K562 (cell line): ENCODE data around the gene LIN28A. TPM values are rescaled to one million over a fixed set of nuclear protein-coding genes. Genes with fewer than 3 reads are reported as not detected.

ENCODE experiments used
- ATAC-seq: fragments of 200-7000 bp; cut with Tn5 transposase; 3 replicates; pipeline ENCODE4 v1.9.1; 2020; ENCODE audit warnings: moderate library complexity
- BruUV-seq: library from RNA; stranded (reverse); fragments of 400-500 nt; replicated peaks from 2 replicates; lab custom pipeline; 2021; lab: Mats Ljungman, UMichigan
- CTCF ChIA-PET: fragments of 300-600 bp; formaldehyde crosslinking; extraction: SDS; loops from one replicate; lab custom pipeline; 2021; ENCODE audit warnings: low intra/inter-chr PET ratio; lab: Yijun Ruan, JAX
- POLR2A ChIA-PET: fragments of 300-600, 350-650 bp; sonication (Branson Sonifier 250); formaldehyde crosslinking; extraction: SDS; loops from one replicate; lab custom pipeline; 2021; ENCODE audit warnings: antibody characterized with exemption, inconsistent platforms; lab: Yijun Ruan, JAX
- DNase-seq, 4 experiments: peaks; one replicate each; pipeline versions ENCODE4 v3.0.0 to v3.0.0-alpha.2; 2011 to 2018; ENCODE audit warnings: low spot score in 3 of 4, mixed read lengths in 3 of 4; ENCODE audit errors: extremely low read depth in 1 of 4
- FAIRE-seq: peaks from 2 replicates; lab custom pipeline; 2011; peaks lifted over from hg19 to GRCh38; lab: Jason Lieb, UNC
- H2AFZ ChIP-seq: 2 replicates; pipeline ENCODE4 v1.6.0; 2011; ENCODE audit warnings: low read depth, low read length, control low read depth, inconsistent platforms
- H3K27ac ChIP-seq: fragments of 200-600 bp; 3 replicates; pipeline ENCODE4 v1.8.0; 2011; ENCODE audit warnings: low read depth, mild to moderate bottlenecking, control low read depth, inconsistent platforms, low read length, moderate library complexity, mixed read lengths; ENCODE audit errors: extremely low read depth
- H3K27me3 ChIP-seq, 2 experiments: fragments of 300-600 bp in 1 of 2; 2 replicates in 1 of 2; 3 replicates in 1 of 2; pipeline versions ENCODE4 v1.6.0 to v1.8.0; 2011; ENCODE audit warnings: inconsistent platforms in 2 of 2, low read length in 2 of 2, mild to moderate bottlenecking in 1 of 2, mixed read lengths in 1 of 2, moderate library complexity in 1 of 2; ENCODE audit not compliant: control insufficient read depth in 2 of 2, insufficient read depth in 2 of 2
- H3K36me3 ChIP-seq: fragments of 300-600 bp; 3 replicates; pipeline ENCODE4 v1.8.0; 2011; ENCODE audit warnings: mild to moderate bottlenecking, low read length, inconsistent platforms; ENCODE audit not compliant: control insufficient read depth, insufficient read depth
- H3K4me1 ChIP-seq, 2 experiments: fragments of 200-600 bp in 1 of 2; replicated peaks in 1 of 2; 2 replicates in 1 of 2; 3 replicates in 1 of 2; pipeline versions ENCODE4 v1.5.1 to v1.8.0; 2011; ENCODE audit warnings: inconsistent platforms in 2 of 2, low read length in 2 of 2, mild to moderate bottlenecking in 1 of 2, mixed read lengths in 1 of 2, moderate library complexity in 1 of 2; ENCODE audit not compliant: control insufficient read depth in 2 of 2, insufficient read depth in 2 of 2
- H3K4me2 ChIP-seq: 2 replicates; pipeline ENCODE4 v1.6.1; 2011; ENCODE audit warnings: low read length, control low read depth, inconsistent platforms, mixed read lengths; ENCODE audit not compliant: insufficient read depth
- H3K4me3 ChIP-seq: fragments of 200-600 bp; sonication (generic), shearing (Covaris generic); 2 replicates; pipeline ENCODE4 v1.5.1; 2016; ENCODE audit warnings: control low read depth, inconsistent platforms
- H3K79me2 ChIP-seq: fragments of 200-600 bp; 3 replicates; pipeline ENCODE4 v1.8.0; 2011; ENCODE audit warnings: low read length, inconsistent platforms; ENCODE audit not compliant: control insufficient read depth, insufficient read depth
- H3K9ac ChIP-seq, 2 experiments: 2 replicates each; pipeline versions ENCODE4 v1.6.0 to v1.6.1; 2011; ENCODE audit warnings: low read depth in 2 of 2, low read length in 2 of 2, control low read depth in 1 of 2, inconsistent platforms in 1 of 2, mild to moderate bottlenecking in 1 of 2, mixed read lengths in 1 of 2; ENCODE audit not compliant: insufficient read depth in 1 of 2
- H3K9me1 ChIP-seq: one replicate; pipeline ENCODE4 v1.6.0; 2011; ENCODE audit warnings: inconsistent platforms, mild to moderate bottlenecking, low read length, moderate library complexity; ENCODE audit not compliant: control insufficient read depth, insufficient read depth
- H3K9me3 ChIP-seq: replicated peaks from 2 replicates; pipeline ENCODE4 v1.5.1; 2011; ENCODE audit warnings: low read depth, low read length, inconsistent platforms; ENCODE audit not compliant: control insufficient read depth, insufficient read depth
- H4K20me1 ChIP-seq: replicated peaks from 2 replicates; pipeline ENCODE4 v1.6.1; 2011; ENCODE audit warnings: low read length, inconsistent platforms, mixed read lengths; ENCODE audit not compliant: control insufficient read depth, insufficient read depth
- MGA ChIP-seq: fragments of 450-650 bp; IDR thresholded peaks from 2 replicates; pipeline ENCODE4 v1.6.1; 2016; ENCODE audit warnings: mild to moderate bottlenecking, moderate library complexity
- SP1 ChIP-seq: sonication (generic); formaldehyde crosslinking; IDR thresholded peaks from 2 replicates; pipeline ENCODE4 v1.8.1; 2022; ENCODE audit warnings: mild to moderate bottlenecking, missing genetic modification reagents
- U2AF1 ChIP-seq: fragments of 200-400 bp; formaldehyde crosslinking; optimal IDR thresholded peaks from 2 replicates; pipeline ENCODE3; 2017; ENCODE audit warnings: mild to moderate bottlenecking, low read depth, low read length, moderate library complexity
- ZNF586 ChIP-seq: fragments of 450-650 bp; formaldehyde crosslinking; conservative IDR thresholded peaks from 2 replicates; pipeline ENCODE4 v1.4.0; 2020; ENCODE audit warnings: mild to moderate bottlenecking, moderate library complexity
- WGBS: fragments of 100-300 bp; shearing (Covaris generic); methylation state at CpG from one replicate; pipeline ENCODE4 v1.1.6; 2016; ENCODE audit warnings: low coverage, mixed read lengths; ENCODE audit not compliant: insufficient coverage; ENCODE audit errors: missing lambda C conversion rate; 5-methylcytosine and 5-hydroxymethylcytosine counted together
- in situ Hi-C: fragments of 300-500 bp; cut with MboI; formaldehyde crosslinking; loops from 4 replicates; pipeline ENCODE4 v1.15.0; 2018; ENCODE audit warnings: inconsistent platforms, mixed read lengths
- intact Hi-C: fragments of 100-400 bp; cut with micrococcal nuclease; formaldehyde crosslinking; loops from 2 replicates; pipeline ENCODE4 v1.14.2; 2022
- polyA plus RNA-seq, 8 experiments: library from polyadenylated mRNA; depleted of rRNA in 4 of 8; stranded (reverse) in 5 of 8; unstranded in 3 of 8; fragments of >200 nt; fragmentation: Nextera tagmentation in 2 of 8; fragmentation: Illumina TruSeq in 1 of 8; extraction: Ambion mirVana in 2 of 8; extraction: Trizol in 1 of 8; gene quantifications; 2 replicates each; pipeline versions ENCODE4 v1.2.1 to v1.2.3, GENCODE V29; 2011 to 2014; ENCODE audit warnings: inconsistent platforms in 1 of 8, missing spikeins in 1 of 8
- total RNA-seq, 7 experiments: library from RNA; depleted of rRNA in 6 of 7; stranded (reverse); fragments of >200 nt in 6 of 7; fragmentation: Illumina TruSeq in 2 of 7; extraction: Trizol in 2 of 7; gene quantifications; 2 replicates each; pipeline versions ENCODE4 v1.2.1 to v1.2.3, GENCODE V29; 2011 to 2021; ENCODE audit warnings: low replicate concordance in 1 of 7
- TF ChIP-seq, protein P1 (sequence below): sonication (generic); formaldehyde crosslinking; IDR thresholded peaks from 2 replicates; pipeline ENCODE4 v1.9.0; 2022; ENCODE audit warnings: mild to moderate bottlenecking, missing genetic modification reagents
- TF ChIP-seq, protein P2 (sequence below), 2 experiments: IDR thresholded peaks; 2 replicates each; pipeline ENCODE4 v1.6.1; 2011; ENCODE audit warnings: borderline replicate concordance in 1 of 2, control low read depth in 1 of 2, low read depth in 1 of 2, low read length in 1 of 2, mild to moderate bottlenecking in 1 of 2, mixed read lengths in 1 of 2, moderate library complexity in 1 of 2; ENCODE audit not compliant: insufficient read depth in 1 of 2, insufficient read length in 1 of 2, poor library complexity in 1 of 2, severe bottlenecking in 1 of 2; ENCODE audit errors: extremely low read depth in 1 of 2

LIN28A gene
- total and polyA plus RNA-seq, 9 of the 15 experiments (the other 6 are each of a cell fraction or from before 2014, with no cell fraction given), result 0.80 to 5.4 (median 3.9) TPM

DNA sequence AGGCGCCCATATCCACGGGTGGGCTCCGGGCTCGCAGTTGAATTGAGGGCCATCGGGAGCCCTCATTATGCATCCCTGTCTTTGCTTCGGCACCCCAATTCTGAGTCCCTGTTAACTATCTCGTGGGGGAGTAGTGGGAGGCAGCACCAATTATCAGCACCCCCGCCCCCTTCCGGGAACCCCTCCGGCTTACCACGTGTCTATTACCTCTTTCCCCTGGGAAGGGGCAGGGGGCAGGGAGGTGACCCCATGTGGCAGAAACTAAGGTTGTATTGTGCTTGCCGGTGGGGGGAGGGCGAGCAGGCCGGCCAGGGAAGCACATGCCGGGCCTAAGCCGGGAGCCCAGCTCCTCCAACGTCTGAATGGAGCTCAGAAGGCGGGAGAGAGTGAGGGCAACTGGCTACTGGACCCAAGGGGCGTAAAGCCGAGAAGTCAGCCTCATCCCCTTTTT lies 1.0 kb downstream of the LIN28A start:
- Histone ChIP-seq H3K9me1 (no peaks in the 10 kb centered on the region), H2AFZ (no peak overlapping the region), H3K36me3 (no peaks in the 10 kb centered on the region), H3K9me3 (no peaks in the 10 kb centered on the region), H3K9ac (peak overlapping the region in 1 of 2 experiments; percentile 28; a peak in 1 of 4 replicates), H3K4me3 (no peak overlapping the region), H4K20me1 (peaks cover 5% of the 10 kb centered on the region; the same call in 1 of the 2 replicates), H3K27me3 (peaks cover 0 to 5% of the 10 kb centered on the region in 2 experiments; a peak in 1 of 5 replicates), H3K4me1 (peaks cover 12 to 39% of the 10 kb centered on the region in 2 experiments; a peak in 4 of 5 replicates), H3K4me2 (no peak overlapping the region), H3K79me2 (no peaks in the 10 kb centered on the region), H3K27ac (no peak overlapping the region)
- 53% methylated on average over 20 of the region's 20 CpGs for WGBS
- DNase-seq (no peak), FAIRE-seq (no peak), ATAC-seq (no peak)
- BruUV-seq, result no TSS peak
- in situ Hi-C loops, result no loop called here
- ChIA-PET CTCF (no interaction called here), POLR2A (interaction anchor here (1.0 kb wide), 1 partner anchor 8 kb away, joined by 3 read pairs; no protein-coding TSS in a partner anchor)
- intact Hi-C loops, result no loop called here
- TF ChIP-seq, protein P1, sequence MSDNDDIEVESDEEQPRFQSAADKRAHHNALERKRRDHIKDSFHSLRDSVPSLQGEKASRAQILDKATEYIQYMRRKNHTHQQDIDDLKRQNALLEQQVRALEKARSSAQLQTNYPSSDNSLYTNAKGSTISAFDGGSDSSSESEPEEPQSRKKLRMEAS (CRISPR knock-in tag), result 0 out of 2 replicates have a peak, but pooled peaks have one; percentile 25
- TF ChIP-seq, protein P2, sequence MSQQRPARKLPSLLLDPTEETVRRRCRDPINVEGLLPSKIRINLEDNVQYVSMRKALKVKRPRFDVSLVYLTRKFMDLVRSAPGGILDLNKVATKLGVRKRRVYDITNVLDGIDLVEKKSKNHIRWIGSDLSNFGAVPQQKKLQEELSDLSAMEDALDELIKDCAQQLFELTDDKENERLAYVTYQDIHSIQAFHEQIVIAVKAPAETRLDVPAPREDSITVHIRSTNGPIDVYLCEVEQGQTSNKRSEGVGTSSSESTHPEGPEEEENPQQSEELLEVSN (IDR thresholded peaks at IDR 0.05; ENCODE audit: borderline replicate concordance in 1 of 2, extremely low read depth in 1 of 2, insufficient read depth in 1 of 2, insufficient read length in 1 of 2, low read depth in 1 of 2, low read length in 1 of 2, poor library complexity in 1 of 2, severe bottlenecking in 1 of 2), result peak; percentile 38 to 92
- TF ChIP-seq ZNF586 (no peak), SP1 (CRISPR knock-in tag) (no peak), U2AF1 (no peak), MGA (peak; percentile 33; the same call in 1 of the 2 replicates)
